ENCODE results near the gene PSMD8. TPM values are rescaled to one million over a fixed set of nuclear protein-coding genes. Genes with fewer than 3 reads are reported as not detected.

Gene PSMD8
- total RNA-seq, 1 donor from 2014 or later: 128 TPM

DNA sequence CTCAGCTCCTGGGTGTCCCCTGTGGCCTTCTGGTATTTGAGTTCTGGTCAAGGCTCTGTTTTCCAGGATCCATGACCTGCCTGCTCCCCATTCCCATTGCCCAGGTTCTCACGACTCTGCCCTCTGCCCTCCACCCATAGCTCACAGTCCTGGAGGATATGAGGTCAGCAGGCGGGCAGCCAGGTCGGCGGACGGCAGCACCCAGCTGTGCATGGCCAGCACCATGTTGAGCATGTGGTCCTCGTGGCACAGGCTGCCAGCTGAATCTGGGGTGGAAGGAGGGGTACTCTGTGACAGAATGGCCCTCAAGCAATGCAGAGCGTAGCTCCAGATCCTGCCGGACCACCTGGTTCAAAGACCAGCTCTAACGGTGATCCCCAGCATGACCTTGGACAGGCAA, 46.6 kb downstream of the PSMD8 start:
- no peaks in the 10 kb centered on the region for H3K9me3 Mint-ChIP-seq (ENCODE audit: low read depth)
- no peaks in the 10 kb centered on the region for H3K36me3 Mint-ChIP-seq (ENCODE audit: insufficient read depth)
- peaks cover 44% of the 10 kb centered on the region for H3K27me3 Mint-ChIP-seq
- TF ChIP-seq, protein P1, sequence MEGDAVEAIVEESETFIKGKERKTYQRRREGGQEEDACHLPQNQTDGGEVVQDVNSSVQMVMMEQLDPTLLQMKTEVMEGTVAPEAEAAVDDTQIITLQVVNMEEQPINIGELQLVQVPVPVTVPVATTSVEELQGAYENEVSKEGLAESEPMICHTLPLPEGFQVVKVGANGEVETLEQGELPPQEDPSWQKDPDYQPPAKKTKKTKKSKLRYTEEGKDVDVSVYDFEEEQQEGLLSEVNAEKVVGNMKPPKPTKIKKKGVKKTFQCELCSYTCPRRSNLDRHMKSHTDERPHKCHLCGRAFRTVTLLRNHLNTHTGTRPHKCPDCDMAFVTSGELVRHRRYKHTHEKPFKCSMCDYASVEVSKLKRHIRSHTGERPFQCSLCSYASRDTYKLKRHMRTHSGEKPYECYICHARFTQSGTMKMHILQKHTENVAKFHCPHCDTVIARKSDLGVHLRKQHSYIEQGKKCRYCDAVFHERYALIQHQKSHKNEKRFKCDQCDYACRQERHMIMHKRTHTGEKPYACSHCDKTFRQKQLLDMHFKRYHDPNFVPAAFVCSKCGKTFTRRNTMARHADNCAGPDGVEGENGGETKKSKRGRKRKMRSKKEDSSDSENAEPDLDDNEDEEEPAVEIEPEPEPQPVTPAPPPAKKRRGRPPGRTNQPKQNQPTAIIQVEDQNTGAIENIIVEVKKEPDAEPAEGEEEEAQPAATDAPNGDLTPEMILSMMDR (IDR thresholded peaks at IDR 0.05; ENCODE audit: unreplicated experiment): no peak
- no peak overlapping the region for H3K4me3 Mint-ChIP-seq (ENCODE audit: low read depth)
- H3K4me1 Mint-ChIP-seq (ENCODE audit: low read depth): peaks cover 6% of the 10 kb centered on the region
- no peak for DNase-seq (ENCODE audit: low spot score, unreplicated experiment)
- H3K27ac Mint-ChIP-seq: no peak overlapping the region

DNA sequence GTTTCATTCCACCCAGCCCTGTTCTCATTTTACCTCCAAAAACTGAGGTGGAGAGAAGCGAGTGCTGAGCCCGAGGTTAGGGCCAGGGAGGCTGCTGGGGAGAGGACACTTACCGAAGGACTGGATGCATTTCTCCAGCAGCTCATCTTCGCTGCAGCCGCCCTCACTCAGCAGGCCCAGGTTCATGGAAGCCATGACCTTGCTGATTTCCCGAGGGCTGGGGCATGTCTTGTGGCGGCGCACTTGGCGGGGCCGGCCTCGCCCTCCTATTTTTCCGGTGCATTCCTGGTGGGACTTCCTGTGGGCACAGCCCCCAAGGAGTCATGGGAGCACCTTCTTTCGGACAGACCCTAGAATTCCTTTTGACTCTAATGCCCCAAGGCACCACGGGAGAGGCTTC, 47.5 kb downstream of the PSMD8 start:
- Mint-ChIP-seq H3K4me1 (ENCODE audit: low read depth) (peaks cover 6% of the 10 kb centered on the region), H3K27me3 (peaks cover 44% of the 10 kb centered on the region), H3K9me3 (ENCODE audit: low read depth) (no peaks in the 10 kb centered on the region), H3K36me3 (ENCODE audit: insufficient read depth) (no peaks in the 10 kb centered on the region), H3K27ac (no peak overlapping the region), H3K4me3 (ENCODE audit: low read depth) (no peak overlapping the region)
- TF ChIP-seq, protein P1 (IDR thresholded peaks at IDR 0.05; ENCODE audit: unreplicated experiment): no peak
- DNase-seq (ENCODE audit: low spot score, unreplicated experiment): no peak

DNA sequence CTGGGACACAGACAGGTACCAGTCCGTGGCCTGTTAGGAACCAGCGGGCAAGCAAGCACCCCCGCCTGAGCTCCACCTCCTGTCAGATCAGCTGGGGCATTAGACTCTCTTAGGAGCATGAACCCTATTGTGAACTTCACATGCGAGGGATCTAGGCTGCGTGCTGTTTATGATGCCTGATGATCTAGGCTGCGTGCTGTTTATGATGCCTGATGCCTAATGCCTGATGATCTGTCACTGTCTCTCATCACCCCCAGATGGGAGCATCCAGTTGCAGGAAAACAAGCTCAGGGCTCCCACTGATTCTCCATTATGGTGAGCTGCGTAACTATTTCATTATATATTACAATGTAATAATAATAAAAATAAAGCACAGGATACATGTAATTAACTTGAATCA, 48.1 kb downstream of the PSMD8 start:
- Mint-ChIP-seq H3K9me3 (ENCODE audit: low read depth) (no peaks in the 10 kb centered on the region), H3K4me1 (ENCODE audit: low read depth) (peaks cover 4% of the 10 kb centered on the region), H3K27me3 (peaks cover 39% of the 10 kb centered on the region), H3K36me3 (ENCODE audit: insufficient read depth) (no peaks in the 10 kb centered on the region), H3K27ac (no peak overlapping the region), H3K4me3 (ENCODE audit: low read depth) (no peak overlapping the region)
- TF ChIP-seq, protein P1 (IDR thresholded peaks at IDR 0.05; ENCODE audit: unreplicated experiment): no peak
- no peak for DNase-seq (ENCODE audit: low spot score, unreplicated experiment)

DNA sequence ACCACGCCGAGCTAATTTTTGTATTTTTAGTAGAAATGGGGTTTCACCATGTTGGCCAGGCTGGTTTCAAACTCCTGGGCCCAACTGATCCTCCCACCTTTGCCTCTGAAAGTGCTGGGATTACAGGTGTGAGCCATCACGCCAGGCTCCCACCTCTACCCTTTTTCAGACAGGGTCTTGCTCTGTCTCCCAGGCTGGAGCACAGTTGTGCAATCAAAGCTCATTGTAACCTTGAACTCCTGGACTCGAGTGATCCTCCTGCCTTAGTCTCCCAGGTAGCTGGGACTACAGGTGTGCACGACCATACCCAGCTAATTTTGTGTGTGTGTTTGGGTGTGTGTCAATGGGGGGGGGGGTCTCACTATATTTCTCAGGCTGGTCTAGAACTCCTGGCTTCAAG, 49.9 kb downstream of the PSMD8 start:
- H3K4me1 Mint-ChIP-seq (ENCODE audit: low read depth): no peaks in the 10 kb centered on the region
- H3K27me3 Mint-ChIP-seq: peaks cover 37% of the 10 kb centered on the region
- TF ChIP-seq, protein P1 (IDR thresholded peaks at IDR 0.05; ENCODE audit: unreplicated experiment): no peak
- H3K36me3 Mint-ChIP-seq (ENCODE audit: insufficient read depth): no peaks in the 10 kb centered on the region
- H3K27ac Mint-ChIP-seq: no peak overlapping the region
- H3K4me3 Mint-ChIP-seq (ENCODE audit: low read depth): no peak overlapping the region
- DNase-seq (ENCODE audit: low spot score, unreplicated experiment): no peak
- H3K9me3 Mint-ChIP-seq (ENCODE audit: low read depth): no peaks in the 10 kb centered on the region

DNA sequence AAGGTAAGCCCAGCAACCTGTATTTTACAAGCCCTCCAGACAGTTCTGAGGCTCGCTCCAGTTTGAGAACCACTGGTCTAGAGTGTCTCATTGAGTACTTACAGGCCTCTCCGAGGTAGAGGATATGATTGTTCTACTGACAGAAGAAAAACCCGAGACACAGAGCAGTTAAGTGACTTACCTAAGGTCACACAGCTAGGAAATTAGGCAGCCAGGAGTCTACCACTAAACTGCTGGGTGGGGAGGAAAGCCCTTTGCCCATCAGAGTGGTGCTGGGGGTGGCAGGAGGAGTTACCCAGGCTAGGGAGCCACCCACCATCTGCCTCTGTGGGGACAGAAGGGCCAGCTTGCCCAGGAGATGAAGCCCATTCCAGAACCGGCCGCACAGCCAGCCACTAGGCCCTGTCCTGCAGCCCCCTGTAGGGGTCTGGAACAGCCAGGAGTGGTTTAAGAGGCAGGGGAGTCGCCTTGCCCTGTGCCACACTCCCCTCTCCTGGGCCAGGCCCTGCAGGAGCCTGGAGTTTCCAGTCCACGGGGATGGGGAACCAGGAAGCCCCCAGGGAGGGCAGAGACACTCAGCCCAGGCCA, 50.9 kb downstream of the PSMD8 start:
- no peaks in the 10 kb centered on the region for H3K9me3 Mint-ChIP-seq (ENCODE audit: low read depth)
- no peak for DNase-seq (ENCODE audit: low spot score, unreplicated experiment)
- TF ChIP-seq, protein P1 (IDR thresholded peaks at IDR 0.05; ENCODE audit: unreplicated experiment): no peak
- no peak overlapping the region for H3K27ac Mint-ChIP-seq
- H3K4me3 Mint-ChIP-seq (ENCODE audit: low read depth): no peak overlapping the region
- no peaks in the 10 kb centered on the region for H3K36me3 Mint-ChIP-seq (ENCODE audit: insufficient read depth)
- H3K27me3 Mint-ChIP-seq: peaks cover 33% of the 10 kb centered on the region
- H3K4me1 Mint-ChIP-seq (ENCODE audit: low read depth): no peaks in the 10 kb centered on the region
